Measurements from ENCODE around the gene IL6ST.
"Not testable (repeated sequence)": the region's sequence is repeated elsewhere in the genome, so short reads cannot be mapped to it uniquely, and the experiment has no call there.

The IL6ST gene

DNA sequence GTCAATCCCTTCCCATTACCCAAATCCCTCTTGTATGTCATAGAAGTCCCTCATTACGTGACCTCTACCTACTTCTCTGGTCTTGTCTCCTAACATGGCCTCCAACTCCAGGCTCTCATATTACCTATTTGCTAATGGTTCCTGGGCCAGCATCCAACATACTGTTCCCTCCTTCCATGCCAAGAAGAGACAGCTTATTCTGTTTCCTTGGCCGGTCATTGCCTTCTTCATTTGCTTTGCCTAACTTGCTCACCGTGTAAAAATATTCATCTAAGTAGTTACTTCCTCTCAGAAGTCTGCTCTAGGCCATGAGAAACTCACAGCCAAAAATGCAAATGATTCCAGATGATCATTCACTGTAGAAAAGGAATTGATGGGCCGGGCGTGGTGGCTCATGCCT is 8.9 kb upstream of the IL6ST start:
- DNase-seq = no peak

DNA sequence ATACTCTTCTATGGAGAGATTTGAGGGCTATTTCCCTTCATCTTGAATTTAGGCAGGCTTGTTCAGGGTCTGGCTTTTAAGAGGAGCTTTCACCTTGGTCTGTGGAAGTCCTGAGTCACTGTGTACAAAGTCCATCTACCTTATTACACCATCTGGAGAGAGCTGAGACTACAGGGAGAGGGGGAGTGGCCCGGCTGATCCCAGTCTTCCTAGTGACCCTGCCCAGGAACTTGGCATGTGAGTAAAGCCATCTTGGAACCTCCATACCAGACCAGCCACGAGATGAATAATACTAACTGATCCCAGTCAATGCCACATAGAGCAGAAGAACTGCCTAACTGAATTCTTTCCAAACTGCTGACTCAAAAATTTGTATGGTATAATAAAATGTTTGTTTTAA is 8.4 kb upstream of the IL6ST start:
- no peak for DNase-seq

DNA sequence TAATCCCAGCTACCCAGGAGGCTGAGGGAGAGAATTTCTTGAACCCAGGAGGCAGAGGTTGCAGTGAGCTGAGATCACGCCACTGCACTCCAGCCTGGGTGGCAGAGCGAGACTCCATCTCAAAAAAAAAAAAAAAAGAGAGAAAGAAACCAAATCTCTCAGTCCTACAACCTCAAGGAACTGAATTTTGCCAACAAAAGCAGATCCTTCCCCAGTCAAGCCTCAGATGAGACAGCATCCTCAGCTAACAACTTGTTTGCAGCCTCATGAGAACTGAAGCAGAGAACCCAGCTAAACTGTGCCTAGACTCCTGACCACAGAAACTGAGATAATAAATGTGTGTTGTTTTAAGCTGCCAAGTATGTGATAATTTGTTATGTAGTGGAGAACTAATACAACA is 7.5 kb upstream of the IL6ST start:
- no peak for DNase-seq

DNA sequence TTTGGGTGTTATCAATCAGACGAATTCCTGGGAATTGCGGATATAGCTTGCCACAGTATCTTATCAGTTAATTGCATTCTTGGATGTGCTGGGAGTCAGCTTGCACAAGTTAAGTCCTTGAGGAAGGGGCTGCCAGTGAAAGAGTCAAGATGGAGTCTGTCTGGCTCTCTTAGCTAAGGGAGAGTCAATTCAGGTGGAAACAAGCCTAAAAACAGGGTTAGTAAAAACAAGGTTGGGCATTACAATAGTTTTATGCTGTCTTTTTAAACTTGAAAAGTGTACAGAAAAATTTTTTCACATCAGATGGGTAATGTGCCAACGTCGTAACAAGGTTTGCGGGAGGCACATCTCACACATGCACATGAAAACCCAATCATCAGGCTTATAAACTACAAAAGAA is 5.5 kb upstream of the IL6ST start:
- DNase-seq = not testable (repeated sequence)

DNA sequence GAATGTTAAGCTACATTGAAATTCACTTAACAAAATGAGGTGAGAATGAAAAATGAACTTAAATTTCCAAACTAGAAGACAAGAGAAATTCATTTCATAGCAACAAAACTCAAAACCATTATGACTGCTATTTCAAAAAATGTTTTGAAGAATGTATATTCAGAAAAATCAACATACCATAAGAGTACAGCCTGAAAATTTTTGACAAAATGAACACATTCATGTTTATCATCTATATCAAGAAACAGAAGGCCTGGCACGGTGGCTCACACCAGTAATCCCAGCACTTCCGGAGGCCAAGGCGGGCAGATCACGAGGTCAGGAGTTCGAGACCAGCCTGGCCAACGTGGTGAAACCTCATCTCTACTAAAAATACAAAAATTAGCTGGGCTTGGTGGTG is 4.2 kb upstream of the IL6ST start:
- DNase-seq = no peak

DNA sequence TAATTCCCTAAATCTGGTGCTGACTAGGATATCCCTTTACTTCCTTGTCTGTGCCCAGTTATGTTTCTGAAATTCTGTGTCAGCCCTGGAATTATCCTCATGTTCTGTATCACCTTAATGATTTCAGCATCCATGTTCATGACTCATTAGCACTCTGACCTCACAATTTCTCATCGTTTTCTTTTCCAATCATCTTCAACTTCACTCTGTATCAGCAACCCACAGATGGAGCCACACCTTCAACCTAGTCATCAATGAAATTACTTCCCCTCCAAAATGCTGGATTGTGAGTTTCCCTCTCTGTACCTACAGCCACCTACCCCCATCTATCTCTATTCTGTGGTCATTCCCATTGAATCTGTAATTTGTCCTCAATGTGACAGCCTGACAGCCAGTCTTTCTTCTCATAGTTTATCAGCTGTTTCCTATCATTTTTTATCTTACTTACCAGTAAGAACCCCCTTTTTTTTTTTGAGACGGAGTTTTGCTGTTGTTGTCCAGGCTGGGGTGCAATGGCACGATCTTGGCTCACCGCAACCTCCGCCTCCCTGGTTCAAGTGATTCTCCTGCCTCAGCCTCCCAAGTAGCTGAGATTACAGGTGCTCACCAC is 3.1 kb upstream of the IL6ST start:
- DNase-seq = no peak

DNA sequence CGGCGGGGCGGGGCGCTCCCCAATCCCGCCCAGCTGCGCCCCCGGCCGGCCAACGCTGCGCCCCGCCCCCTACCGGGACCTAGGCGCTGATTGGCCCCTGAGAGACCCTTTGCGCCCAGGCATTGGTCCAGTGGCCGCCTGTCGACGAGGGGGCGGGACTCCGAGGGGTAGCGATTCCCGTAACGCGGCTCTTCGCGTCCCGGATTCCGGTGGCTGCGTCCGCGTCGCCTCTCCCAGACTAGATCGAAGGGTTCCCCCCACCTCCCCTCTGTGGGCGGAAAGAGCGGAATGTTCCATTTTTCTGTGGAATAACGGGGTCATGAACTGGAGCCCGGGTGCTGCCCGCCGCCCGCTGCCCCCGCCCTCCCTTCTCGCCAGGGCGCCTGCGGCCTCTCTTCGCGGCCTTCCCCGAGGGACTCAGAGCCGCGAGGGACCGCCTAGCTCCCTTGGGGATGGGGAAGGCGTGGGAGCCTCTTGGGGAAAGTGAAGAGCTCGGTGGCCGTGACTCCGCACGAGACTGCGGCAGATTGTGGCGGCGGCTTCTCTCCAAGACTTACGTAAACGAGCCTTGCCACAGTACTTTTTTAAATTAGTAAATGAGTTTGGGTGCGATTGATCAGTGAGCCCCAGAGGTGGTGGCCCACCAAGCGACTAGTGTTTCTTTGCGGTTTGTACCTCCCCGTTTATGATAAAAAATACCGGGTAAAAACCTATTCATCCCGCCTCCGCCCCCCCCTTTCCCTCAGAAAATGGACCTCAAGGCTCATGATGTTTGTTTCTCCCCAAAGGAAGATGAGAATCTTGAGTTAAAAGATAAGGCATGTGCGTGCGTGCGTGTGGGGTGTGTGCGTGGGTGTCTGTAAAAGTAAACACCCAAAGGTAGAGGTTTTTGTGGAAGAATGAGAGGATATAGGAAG is 493 bp upstream of the IL6ST start:
- DNase-seq = peak; percentile 97 to 99

DNA sequence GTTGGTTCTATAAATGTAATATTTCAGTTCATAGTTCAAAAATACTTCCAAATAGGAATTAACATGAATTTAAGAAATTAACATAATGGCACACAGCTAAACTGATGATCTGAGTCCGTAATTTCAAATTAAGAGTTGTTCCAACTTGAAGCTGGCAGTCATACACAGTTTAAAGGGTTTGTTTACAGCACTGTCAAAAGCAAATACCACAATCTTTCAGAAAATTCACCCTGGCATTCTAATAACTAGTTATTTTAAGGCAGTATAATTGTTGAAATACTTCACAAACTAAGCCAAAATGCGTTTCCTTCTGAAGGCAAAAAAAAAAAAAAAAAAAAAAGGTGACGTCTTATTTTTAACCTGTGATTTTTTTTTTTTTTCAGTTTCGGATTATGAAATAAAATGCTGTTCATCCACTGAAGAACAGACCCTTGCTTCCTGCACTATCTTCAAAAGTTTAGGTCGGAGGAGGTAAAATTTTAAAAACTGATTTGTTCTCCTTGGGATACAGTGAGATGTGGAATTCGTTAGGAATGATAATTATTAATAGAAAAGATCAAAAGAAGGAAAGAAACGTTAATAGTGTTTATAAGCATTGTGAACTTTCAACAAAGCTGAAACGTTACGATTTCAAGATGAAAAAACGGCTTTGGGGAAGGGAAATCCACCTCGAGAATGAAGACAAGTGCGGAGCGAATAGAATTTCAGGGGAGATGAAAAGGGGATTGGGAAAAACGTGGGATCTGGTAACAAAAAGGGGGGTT is 850 bp downstream of the IL6ST start:
- no peak for DNase-seq

DNA sequence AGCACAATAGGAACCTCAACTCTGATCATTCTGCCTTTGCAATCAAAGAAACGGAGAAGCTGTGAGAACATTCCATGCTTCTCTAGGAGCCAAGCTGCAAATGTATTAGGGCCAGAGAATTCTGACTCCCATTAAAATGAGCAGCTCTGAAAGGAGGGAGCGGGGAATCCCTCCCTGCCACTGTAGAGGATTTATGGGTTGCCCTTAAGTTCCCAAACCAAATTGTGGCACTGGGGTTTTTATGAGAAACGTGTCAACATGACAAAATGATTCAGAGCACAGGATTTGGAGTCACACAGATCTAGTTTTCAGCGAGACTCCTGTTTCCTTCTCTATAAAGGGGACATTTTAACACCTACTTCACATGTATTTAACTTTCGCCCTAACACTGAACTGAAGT is 1.8 kb downstream of the IL6ST start:
- DNase-seq = no peak

DNA sequence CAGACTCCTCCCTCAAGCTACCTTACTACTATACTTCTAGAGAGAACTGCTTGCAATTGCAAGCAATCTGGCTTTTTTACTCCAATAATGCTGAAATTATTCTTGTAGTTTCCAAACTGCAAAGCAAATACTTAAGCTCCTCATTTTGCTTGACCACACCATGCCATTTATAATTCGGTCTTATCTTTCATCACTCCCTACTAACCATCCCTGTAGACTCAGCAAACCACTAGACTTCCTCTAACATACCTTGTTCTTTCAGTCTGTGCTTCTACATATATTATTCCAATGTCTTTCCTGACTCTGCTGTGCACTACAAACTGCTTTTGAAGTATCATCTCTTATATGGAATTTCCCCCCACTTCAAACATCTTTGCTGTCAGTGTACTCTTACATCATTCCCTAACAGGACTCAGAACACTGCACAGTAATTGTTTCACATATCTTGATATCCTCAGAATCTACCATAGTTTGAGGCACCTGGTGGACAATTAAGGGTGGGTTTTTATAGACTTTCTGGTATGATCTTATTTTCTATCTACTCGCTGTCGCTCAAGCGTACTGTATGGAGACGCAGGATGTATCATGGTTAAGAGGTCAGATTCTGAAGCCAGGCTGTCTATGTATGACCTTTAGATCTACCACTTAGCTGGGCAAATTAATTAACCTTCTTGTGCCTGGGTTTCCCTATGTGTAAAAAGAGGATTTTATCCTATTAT is 2.8 kb downstream of the IL6ST start:
- DNase-seq = no peak

DNA sequence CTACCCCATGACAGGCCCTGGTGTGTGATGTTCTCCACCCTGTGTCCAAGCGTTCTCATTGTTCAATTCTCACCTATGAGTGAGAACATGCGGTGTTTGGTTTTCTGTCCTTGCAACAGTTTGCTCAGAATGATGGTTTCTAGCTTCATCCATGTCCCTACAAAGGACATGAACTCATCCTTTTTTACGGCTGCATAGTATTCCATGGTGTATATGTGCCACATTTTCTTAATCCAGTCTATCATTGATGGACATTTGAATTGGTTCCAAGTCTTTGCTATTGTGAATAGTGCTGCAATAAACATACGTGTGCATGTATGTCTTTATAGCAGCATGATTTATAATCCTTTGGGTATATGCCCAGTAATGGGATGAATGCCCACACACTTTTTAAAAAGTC is 3.9 kb downstream of the IL6ST start:
- DNase-seq = not testable (repeated sequence)

DNA sequence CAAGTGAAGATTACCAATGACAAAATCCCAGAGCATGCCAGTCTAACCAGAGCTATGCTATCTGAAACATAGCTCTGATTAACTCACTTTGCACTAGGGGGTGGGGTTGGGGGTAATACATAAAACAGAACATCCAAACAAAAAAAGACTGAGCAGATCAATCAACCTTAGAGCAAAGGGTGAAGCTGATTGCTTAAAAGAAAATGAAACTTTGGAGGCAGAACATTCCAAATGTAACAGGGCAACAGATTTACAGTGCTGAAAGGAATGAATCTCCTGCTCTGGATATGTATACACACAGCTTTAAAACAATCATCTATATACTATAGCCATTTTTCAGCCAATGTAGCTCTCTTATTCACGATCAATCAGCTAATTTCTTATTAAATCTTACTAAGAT is 4.9 kb downstream of the IL6ST start:
- no peak for DNase-seq

DNA sequence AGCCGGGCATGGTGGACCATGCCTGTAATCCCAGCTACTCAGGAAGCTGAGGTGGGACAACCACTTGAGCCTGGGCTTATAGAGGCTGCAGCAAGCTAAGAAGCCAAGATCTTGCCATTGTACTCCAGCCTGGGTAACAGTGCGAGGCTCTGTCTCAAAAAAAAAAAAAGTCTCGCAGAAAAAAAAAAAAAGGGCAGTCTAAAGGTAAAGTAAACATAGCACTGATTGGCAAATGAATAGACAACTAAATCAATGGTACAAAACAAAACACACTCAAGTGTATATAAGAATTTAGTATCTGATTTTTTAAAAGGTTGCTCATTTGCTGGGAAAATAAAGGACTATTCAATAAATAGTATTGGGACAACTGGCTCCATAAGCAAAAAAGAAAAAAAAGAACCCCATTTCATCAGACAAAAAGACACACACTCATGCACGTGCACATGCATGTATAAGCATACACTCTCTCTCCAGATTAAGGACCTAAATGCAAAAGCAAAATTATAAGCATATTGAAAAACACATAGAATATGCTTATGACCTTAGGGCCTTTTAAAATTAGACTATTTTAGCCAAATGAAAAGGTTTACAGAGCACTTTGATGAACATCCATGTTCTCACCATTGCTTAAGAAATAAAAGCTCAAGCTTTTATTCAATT is 5.7 kb downstream of the IL6ST start:
- DNase-seq = no peak

DNA sequence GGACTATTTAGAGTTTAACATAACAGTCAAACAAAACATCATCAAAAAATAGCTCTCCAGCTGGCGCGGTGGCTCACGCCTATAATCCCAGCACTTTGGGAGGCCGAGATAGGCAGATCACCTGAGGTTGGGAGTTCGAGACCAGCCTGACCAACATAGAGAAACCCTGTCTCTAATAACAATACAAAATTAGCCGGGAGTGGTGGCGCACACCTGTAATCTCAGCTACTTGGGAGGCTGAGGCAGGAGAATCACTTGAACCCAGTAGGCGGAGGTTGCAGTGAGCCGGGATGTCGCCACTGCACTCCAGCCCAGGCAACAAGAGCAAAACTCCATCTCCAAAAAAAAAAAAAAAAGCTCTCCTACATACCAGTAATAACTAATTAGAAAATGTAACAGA is 6.3 kb downstream of the IL6ST start:
- not testable (repeated sequence) for DNase-seq

DNA sequence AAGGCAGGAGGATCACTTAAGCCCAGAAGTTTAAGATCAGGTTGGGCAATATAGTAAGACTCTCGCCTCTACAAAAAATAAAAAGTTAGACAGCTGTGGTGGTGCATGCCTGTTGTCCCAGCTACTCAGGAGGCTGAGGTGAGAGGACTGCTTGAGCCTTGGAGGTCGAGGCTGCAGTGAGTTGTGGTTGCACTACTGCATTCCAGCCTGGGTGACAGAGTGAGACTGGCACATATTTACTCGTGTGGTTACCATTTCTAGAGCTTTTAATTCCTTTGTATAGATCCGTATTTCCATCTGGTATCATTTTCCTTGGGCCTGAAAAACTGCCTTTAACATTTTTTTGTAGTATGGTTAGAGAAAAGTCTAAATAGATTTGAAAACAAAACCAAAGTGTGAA is 7.8 kb downstream of the IL6ST start:
- DNase-seq = no peak

DNA sequence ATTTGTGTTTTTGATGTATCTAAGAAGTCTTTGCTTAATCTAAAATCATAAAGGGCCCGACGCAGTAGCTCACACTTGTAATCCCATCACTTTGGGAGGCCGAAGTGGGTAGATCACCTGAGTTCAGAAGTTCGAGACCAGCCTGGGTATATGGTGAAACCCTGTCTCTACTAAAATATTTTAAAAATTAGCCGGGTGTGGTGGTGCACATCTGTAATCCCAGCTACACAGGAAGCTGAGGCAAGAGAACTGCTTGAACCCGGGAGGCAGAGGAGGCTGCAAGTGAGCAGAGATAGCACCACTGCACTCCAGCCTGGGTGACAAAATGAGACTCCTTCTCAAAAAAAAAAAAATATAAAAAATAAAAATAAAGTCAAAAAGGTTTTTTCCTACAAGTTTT is 9.6 kb downstream of the IL6ST start:
- DNase-seq = no peak

DNA sequence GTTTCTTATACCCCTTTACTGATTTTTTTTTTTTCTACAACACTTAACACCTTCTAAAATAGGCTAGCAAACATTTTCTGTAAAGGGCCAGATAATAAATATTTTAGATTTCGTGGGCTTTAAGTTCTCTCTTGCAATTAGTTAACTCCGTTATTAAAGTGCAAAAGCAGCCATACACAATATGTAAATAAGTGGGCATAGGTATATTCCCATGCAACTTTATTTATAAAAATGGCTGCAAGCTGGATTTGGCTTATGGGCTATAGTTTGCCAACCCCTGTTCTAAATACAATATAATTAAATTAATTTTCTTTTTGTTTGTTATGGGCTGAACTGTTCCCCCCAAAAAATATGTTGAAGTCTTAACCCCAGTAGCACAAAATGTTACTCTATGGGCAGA is 10.8 kb downstream of the IL6ST start:
- no peak for DNase-seq

DNA sequence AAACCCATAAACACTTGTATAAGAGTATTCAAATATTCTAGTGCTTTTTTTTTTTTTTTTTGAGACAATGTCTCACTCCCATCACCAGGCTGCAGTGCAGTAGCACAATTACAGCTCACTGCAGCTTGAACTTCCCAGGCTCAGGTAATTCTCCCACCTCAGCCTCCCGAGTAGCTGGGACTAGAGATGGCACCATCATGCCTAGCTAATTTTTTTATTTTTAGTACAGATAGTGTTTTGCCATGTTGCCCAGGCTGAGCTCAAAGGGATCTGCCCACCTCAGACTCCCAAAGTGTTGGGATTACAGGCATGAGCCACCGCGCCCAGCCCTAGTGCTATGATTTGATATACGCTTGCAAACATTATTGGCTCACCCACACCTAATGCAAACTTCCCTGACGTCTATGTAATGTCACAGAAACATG is 11.8 kb downstream of the IL6ST start:
- DNase-seq = no peak

DNA sequence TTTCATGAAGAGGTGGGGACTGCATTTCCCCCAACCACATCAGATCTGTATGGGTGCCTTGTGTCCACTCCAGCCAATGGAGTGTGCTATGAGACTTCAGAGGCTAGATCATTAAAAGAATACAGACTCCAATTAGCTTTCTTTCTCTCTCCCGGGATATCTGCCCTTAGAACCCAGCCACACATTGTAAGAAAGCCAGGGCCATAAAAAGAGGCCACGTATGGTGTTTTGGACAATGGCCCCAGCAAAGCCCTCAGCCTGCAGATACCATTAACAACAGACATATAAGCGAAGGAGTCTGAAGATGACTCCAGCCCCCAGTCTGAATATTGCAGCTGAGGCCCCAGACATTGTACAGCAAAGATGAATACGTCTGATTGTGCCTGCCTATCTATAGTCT is 21.5 kb downstream of the IL6ST start:
- DNase-seq = no peak

DNA sequence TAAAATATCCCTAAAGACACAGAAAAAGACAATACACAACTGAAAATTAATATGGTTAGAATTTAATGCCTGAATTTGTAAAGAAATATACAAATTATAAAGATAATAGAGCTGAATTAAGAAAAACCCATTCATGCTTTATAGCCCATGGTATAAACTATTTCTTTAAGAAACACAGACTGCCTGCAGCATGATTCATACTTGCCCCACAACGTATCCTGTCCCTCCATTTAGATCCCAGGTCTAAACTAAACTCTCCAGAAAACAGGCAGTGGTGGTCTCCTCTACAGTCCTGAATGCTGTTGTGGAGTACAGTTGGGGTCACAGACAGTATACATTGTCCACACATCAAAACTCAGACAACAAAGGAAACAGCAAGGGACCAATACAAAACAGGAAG is 24.8 kb downstream of the IL6ST start:
- no peak for DNase-seq

DNA sequence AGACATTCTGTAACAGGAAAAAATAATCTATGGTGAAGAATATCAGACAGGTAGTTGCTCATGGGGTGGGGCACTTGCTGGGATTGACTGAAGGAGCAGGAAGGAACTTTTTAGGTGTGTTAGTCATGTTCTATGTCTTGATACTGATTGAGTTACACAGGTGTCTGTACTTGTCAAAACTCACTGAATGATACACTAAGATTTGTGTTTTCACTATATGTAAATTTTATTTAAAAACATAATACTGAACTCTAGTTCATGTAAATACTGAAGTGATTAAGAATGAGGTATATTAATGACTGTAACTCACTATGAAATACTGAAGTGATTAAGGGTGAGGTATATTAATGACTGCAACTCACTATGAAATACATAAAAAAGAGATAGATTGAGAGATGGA is 28.5 kb downstream of the IL6ST start:
- DNase-seq = no peak

DNA sequence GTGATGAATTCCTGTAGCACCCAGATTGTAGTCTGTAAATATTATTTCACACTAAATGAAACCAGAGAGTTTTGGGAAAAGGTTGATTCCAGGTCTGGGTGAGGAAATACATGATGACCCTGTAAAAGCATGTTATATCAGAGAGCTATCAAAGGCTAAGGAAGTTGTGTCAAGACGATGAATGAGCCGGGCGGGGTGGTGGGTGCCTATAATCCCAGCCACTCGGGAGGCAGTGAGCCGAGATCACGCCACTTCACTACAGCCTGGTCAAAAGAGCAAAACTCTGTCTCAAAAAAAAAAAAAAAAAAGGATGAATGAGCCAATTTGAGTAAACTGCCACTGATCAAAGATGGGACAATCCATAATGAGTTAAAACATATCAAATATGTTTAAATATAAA is 29.2 kb downstream of the IL6ST start:
- no peak for DNase-seq

DNA sequence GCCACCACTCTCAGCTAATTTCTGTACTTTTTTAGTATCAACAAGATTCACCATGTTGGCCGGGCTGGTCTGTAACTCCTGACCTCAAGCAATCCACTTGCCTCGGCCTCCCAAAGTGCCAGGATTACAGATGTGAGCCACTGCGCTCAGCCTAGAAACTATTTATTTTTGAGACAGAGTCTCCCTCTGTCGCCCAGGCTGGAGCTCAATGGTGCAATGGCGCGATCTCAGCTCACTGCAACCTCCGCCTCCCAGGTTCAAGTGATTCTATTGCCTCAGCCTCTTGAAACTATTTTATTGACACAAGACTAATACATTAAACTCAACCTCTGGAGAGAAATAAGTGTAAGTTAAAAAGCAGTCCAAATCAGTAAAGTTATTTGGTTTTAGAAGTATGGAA is 34.0 kb downstream of the IL6ST start:
- DNase-seq = no peak

All from NCI-H187 (cell line).